SK-N-SH (cell line): ENCODE data around the gene GRAMD2A. TPM values are rescaled to one million over a fixed set of nuclear protein-coding genes. Genes with fewer than 3 reads are reported as not detected.

Experiments used
- CTCF ChIA-PET: fragments of 300-600, 350-600 bp; formaldehyde crosslinking; extraction: SDS; loops from one replicate; lab custom pipeline; 2021; lab: Yijun Ruan, JAX
- POLR2A ChIA-PET: fragments of 350-600 bp; sonication (Branson Sonifier 250); formaldehyde crosslinking; extraction: SDS; loops from one replicate; lab custom pipeline; 2020; ENCODE audit warnings: antibody characterized with exemption, inconsistent platforms; lab: Yijun Ruan, JAX
- DNase-seq: peaks from one replicate; pipeline ENCODE4 v3.0.0; 2012
- H2AFZ ChIP-seq: fragments of 200-600 bp; sonication (generic); 2 replicates; pipeline ENCODE4 v1.8.1; 2016; ENCODE audit warnings: antibody characterized with exemption, mild to moderate bottlenecking, low read depth
- H3F3A ChIP-seq: fragments of 200-600 bp; sonication (generic); replicated peaks from 2 replicates; pipeline ENCODE3; 2016; ENCODE audit warnings: antibody characterized with exemption, mild to moderate bottlenecking; ENCODE audit not compliant: insufficient read depth
- H3K27ac ChIP-seq, 2 experiments: fragments of 200-500 bp in 1 of 2; fragments of 200-600 bp in 1 of 2; sonication (Bioruptor generic) in 1 of 2; sonication (generic), shearing (Covaris generic) in 1 of 2; 2 replicates each; pipeline versions ENCODE4 v1.5.1 to v1.6.1; 2014 to 2016; ENCODE audit warnings: low read depth in 2 of 2, inconsistent platforms in 1 of 2, low read length in 1 of 2, mild to moderate bottlenecking in 1 of 2, mixed read lengths in 1 of 2
- H3K27me3 ChIP-seq: fragments of 200-600 bp; sonication (generic), shearing (Covaris generic); 2 replicates; pipeline ENCODE4 v1.6.1; 2016; ENCODE audit warnings: mixed run types; ENCODE audit not compliant: insufficient read depth
- H3K36me3 ChIP-seq, 2 experiments: fragments of 200-500 bp in 1 of 2; fragments of 200-600 bp in 1 of 2; sonication (Bioruptor generic) in 1 of 2; sonication (generic) in 1 of 2; replicated peaks in 1 of 2; 2 replicates each; pipeline versions ENCODE3 to v1.5.1; 2014 to 2016; ENCODE audit warnings: low read length in 1 of 2, mild to moderate bottlenecking in 1 of 2; ENCODE audit not compliant: insufficient read depth in 2 of 2, control insufficient read depth in 1 of 2
- H3K4me1 ChIP-seq, 2 experiments: fragments of 200-500 bp in 1 of 2; fragments of 200-600 bp in 1 of 2; sonication (Bioruptor generic) in 1 of 2; sonication (generic), shearing (Covaris generic) in 1 of 2; 2 replicates each; pipeline versions ENCODE4 v1.5.1 to v1.6.1; 2014 to 2016; ENCODE audit warnings: low read depth in 1 of 2, low read length in 1 of 2, mixed run types in 1 of 2; ENCODE audit not compliant: insufficient read depth in 2 of 2, control insufficient read depth in 1 of 2
- H3K4me2 ChIP-seq: fragments of 200-600 bp; sonication (generic), shearing (Covaris generic); 2 replicates; pipeline ENCODE4 v1.6.1; 2017; ENCODE audit warnings: mixed run types
- H3K4me3 ChIP-seq, 2 experiments: fragments of 200-500 bp in 1 of 2; fragments of 200-600 bp in 1 of 2; sonication (Bioruptor generic) in 1 of 2; sonication (generic), shearing (Covaris generic) in 1 of 2; 2 replicates each; pipeline versions ENCODE4 v1.5.1 to v1.8.1; 2014 to 2016; ENCODE audit warnings: low read depth in 2 of 2, inconsistent platforms in 1 of 2, low read length in 1 of 2, mild to moderate bottlenecking in 1 of 2, mixed read lengths in 1 of 2, moderate library complexity in 1 of 2
- H3K79me2 ChIP-seq: fragments of 200-600 bp; sonication (generic); 2 replicates; pipeline ENCODE4 v1.8.1; 2017; ENCODE audit warnings: mild to moderate bottlenecking; ENCODE audit not compliant: insufficient read depth
- H3K9ac ChIP-seq: fragments of 200-600 bp; sonication (generic); 2 replicates; pipeline ENCODE4 v1.6.1; 2017; ENCODE audit warnings: mixed run types
- H3K9me2 ChIP-seq: fragments of 200-600 bp; sonication (generic); 2 replicates; pipeline ENCODE4 v1.6.1; 2017; ENCODE audit warnings: mixed run types
- H3K9me3 ChIP-seq: fragments of 200-600 bp; sonication (generic); 2 replicates; pipeline ENCODE4 v1.6.1; 2017; ENCODE audit warnings: mixed run types, mild to moderate bottlenecking, moderate library complexity
- H4K20me1 ChIP-seq: fragments of 200-600 bp; sonication (generic); 2 replicates; pipeline ENCODE4 v1.6.1; 2017; ENCODE audit warnings: mild to moderate bottlenecking, mixed run types; ENCODE audit not compliant: insufficient read depth
- CHD2 ChIP-seq: fragments of 150-350 bp; IDR thresholded peaks from 2 replicates; pipeline ENCODE4 v1.6.1; 2018; ENCODE audit warnings: low read length; ENCODE audit not compliant: partially characterized antibody
- ELF1 ChIP-seq: IDR thresholded peaks from 2 replicates; pipeline ENCODE4 v1.4.0; 2012
- EP300 ChIP-seq, 2 experiments: IDR thresholded peaks; 2 replicates each; pipeline versions ENCODE4 v1.4.0 to v1.6.1; 2012; ENCODE audit warnings: borderline replicate concordance in 1 of 2, low read depth in 1 of 2, low read length in 1 of 2
- EZH2phosphoT487 ChIP-seq: fragments of 200-600 bp; sonication (generic); IDR thresholded peaks from 2 replicates; pipeline ENCODE4 v1.6.1; 2017; ENCODE audit warnings: low read depth, mixed run types, mild to moderate bottlenecking, antibody characterized with exemption, moderate library complexity, borderline replicate concordance
- FOXM1 ChIP-seq: IDR thresholded peaks from 2 replicates; pipeline ENCODE4 v1.4.0; 2012; ENCODE audit warnings: low read depth, mild to moderate bottlenecking
- GABPA ChIP-seq: IDR thresholded peaks from 2 replicates; pipeline ENCODE4 v1.4.0; 2012; ENCODE audit warnings: low read depth, mild to moderate bottlenecking
- GATA2 ChIP-seq: sonication (generic); formaldehyde crosslinking; IDR thresholded peaks from 2 replicates; pipeline ENCODE4 v1.5.0; 2020; ENCODE audit warnings: mild to moderate bottlenecking, missing genetic modification reagents
- NFIC ChIP-seq: IDR thresholded peaks from 2 replicates; pipeline ENCODE4 v1.4.0; 2012; ENCODE audit warnings: borderline replicate concordance
- POLR2AphosphoS5 ChIP-seq: IDR thresholded peaks from 2 replicates; pipeline ENCODE4 v1.6.1; 2012; ENCODE audit warnings: low read depth, low read length
- RAD21 ChIP-seq: IDR thresholded peaks from 2 replicates; pipeline ENCODE4 v1.6.1; 2012; ENCODE audit warnings: mild to moderate bottlenecking, low read length
- RFX5 ChIP-seq: IDR thresholded peaks from 2 replicates; pipeline ENCODE4 v1.6.1; 2012; ENCODE audit warnings: mild to moderate bottlenecking, improper control_type of control experiment, low read length
- RXRA ChIP-seq: IDR thresholded peaks from 2 replicates; pipeline ENCODE4 v1.4.0; 2012; ENCODE audit warnings: low read depth, mild to moderate bottlenecking, borderline replicate concordance
- SIN3A ChIP-seq: IDR thresholded peaks from 2 replicates; pipeline ENCODE4 v1.6.1; 2012; ENCODE audit warnings: low read depth, mild to moderate bottlenecking, low read length, moderate library complexity, borderline replicate concordance
- SMC3 ChIP-seq: IDR thresholded peaks from 2 replicates; pipeline ENCODE4 v1.6.1; 2012; ENCODE audit warnings: low read depth, low read length, improper control_type of control experiment
- TAF1 ChIP-seq: IDR thresholded peaks from 2 replicates; pipeline ENCODE4 v1.6.1; 2012; ENCODE audit warnings: low read depth, mild to moderate bottlenecking, low read length, moderate library complexity, borderline replicate concordance
- TCF12 ChIP-seq: IDR thresholded peaks from 2 replicates; pipeline ENCODE4 v1.4.0; 2012
- TEAD4 ChIP-seq: IDR thresholded peaks from 2 replicates; pipeline ENCODE4 v1.4.0; 2012; ENCODE audit warnings: mild to moderate bottlenecking, borderline replicate concordance; ENCODE audit not compliant: insufficient read depth
- YY1 ChIP-seq: IDR thresholded peaks from 2 replicates; pipeline ENCODE4 v1.4.0; 2012; ENCODE audit warnings: low read depth, mild to moderate bottlenecking
- WGBS: methylation state at CpG from one replicate; pipeline ENCODE4 v1.1.6; 2017; ENCODE audit warnings: low lambda C conversion rate; 5-methylcytosine and 5-hydroxymethylcytosine counted together
- polyA plus RNA-seq, 3 experiments: library from polyadenylated mRNA; depleted of rRNA; stranded (reverse); fragments of >200 nt; gene quantifications; 2 replicates each; pipeline ENCODE4 v1.2.3, GENCODE V29; 2012
- TF ChIP-seq, protein P1 (sequence below): IDR thresholded peaks from 2 replicates; pipeline ENCODE4 v1.4.0; 2012; ENCODE audit warnings: low read depth, borderline replicate concordance
- TF ChIP-seq, protein P2 (sequence below): fragments of 200-600 bp; sonication (generic); IDR thresholded peaks from 2 replicates; pipeline ENCODE4 v1.6.1; 2017; ENCODE audit warnings: antibody characterized with exemption, mild to moderate bottlenecking, moderate library complexity
- TF ChIP-seq, protein P3 (sequence below): IDR thresholded peaks from 2 replicates; pipeline ENCODE4 v1.6.1; 2012; ENCODE audit warnings: mild to moderate bottlenecking, low read depth, low read length, moderate library complexity
- TF ChIP-seq, protein P4 (sequence below): IDR thresholded peaks from 2 replicates; pipeline ENCODE4 v1.4.0; 2012; ENCODE audit warnings: low read depth, borderline replicate concordance
- TF ChIP-seq, protein P5 (sequence below): fragments of 150-350 bp; IDR thresholded peaks from 2 replicates; pipeline ENCODE4 v1.6.1; 2016; ENCODE audit warnings: mild to moderate bottlenecking, low read depth, low read length
- TF ChIP-seq, protein P6 (sequence below): IDR thresholded peaks from 2 replicates; pipeline ENCODE4; 2012

Gene GRAMD2A
- polyA plus RNA-seq, 1 of the 3 experiments (the other 2 are of a cell fraction), result 0.10 TPM

DNA sequence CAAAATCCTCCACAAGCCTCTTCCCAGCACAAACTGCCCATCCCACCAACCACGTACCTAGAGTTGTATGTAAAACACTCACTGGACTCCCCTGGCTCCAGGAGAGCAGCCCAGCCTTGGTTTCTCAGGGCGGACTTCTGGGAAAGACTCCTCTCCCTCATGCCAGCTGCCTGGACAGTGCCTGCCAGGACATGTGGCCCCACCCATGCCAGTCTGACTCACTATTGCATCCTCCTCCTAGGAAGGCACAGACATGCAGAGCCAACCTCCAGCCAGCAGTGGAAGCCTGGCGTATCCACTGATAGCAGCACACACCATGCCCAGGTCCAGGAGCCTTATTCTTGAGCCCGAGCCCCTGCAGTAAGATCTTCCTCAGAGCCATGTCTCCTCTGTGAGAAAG lies 24.8 kb upstream of the GRAMD2A start:
- Histone ChIP-seq H2AFZ (no peak overlapping the region), H3K27me3 (no peaks in the 10 kb centered on the region), H3K4me3 (no peak overlapping the region), H3K9me2 (no peaks in the 10 kb centered on the region), H3K36me3 (peaks cover 66 to 68% of the 10 kb centered on the region in 2 experiments), H3F3A (peaks cover 78% of the 10 kb centered on the region), H3K27ac (peak overlapping the region; percentile 54 to 55), H3K9me3 (no peaks in the 10 kb centered on the region), H3K4me1 (peaks cover 43 to 69% of the 10 kb centered on the region in 2 experiments), H4K20me1 (peaks cover 100% of the 10 kb centered on the region), H3K4me2 (peak overlapping the region; percentile 61), H3K79me2 (peaks cover 100% of the 10 kb centered on the region), H3K9ac (no peak overlapping the region)
- ChIA-PET POLR2A (interaction anchor here (0.8 to 4.2 kb wide), 3 partner anchors 8 to 22 kb away, joined by 3 to 28 read pairs (median 6); partner anchors contain the start of gene PKM), CTCF (interaction anchor here (1.8 kb wide), 1 partner anchor 11 kb away, joined by 5 read pairs; no protein-coding TSS in a partner anchor)
- no peak for DNase-seq
- WGBS, result 54% methylated on average over 3 of the region's 4 CpGs
- no peak for TF ChIP-seq RAD21
- TF ChIP-seq, protein P1, sequence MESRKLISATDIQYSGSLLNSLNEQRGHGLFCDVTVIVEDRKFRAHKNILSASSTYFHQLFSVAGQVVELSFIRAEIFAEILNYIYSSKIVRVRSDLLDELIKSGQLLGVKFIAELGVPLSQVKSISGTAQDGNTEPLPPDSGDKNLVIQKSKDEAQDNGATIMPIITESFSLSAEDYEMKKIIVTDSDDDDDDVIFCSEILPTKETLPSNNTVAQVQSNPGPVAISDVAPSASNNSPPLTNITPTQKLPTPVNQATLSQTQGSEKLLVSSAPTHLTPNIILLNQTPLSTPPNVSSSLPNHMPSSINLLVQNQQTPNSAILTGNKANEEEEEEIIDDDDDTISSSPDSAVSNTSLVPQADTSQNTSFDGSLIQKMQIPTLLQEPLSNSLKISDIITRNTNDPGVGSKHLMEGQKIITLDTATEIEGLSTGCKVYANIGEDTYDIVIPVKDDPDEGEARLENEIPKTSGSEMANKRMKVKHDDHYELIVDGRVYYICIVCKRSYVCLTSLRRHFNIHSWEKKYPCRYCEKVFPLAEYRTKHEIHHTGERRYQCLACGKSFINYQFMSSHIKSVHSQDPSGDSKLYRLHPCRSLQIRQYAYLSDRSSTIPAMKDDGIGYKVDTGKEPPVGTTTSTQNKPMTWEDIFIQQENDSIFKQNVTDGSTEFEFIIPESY, result no peak
- TF ChIP-seq RFX5, result no peak
- TF ChIP-seq ELF1, result no peak
- TF ChIP-seq, protein P2, sequence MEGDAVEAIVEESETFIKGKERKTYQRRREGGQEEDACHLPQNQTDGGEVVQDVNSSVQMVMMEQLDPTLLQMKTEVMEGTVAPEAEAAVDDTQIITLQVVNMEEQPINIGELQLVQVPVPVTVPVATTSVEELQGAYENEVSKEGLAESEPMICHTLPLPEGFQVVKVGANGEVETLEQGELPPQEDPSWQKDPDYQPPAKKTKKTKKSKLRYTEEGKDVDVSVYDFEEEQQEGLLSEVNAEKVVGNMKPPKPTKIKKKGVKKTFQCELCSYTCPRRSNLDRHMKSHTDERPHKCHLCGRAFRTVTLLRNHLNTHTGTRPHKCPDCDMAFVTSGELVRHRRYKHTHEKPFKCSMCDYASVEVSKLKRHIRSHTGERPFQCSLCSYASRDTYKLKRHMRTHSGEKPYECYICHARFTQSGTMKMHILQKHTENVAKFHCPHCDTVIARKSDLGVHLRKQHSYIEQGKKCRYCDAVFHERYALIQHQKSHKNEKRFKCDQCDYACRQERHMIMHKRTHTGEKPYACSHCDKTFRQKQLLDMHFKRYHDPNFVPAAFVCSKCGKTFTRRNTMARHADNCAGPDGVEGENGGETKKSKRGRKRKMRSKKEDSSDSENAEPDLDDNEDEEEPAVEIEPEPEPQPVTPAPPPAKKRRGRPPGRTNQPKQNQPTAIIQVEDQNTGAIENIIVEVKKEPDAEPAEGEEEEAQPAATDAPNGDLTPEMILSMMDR, result no peak
- peak; percentile 53; the same call in 1 of the 2 replicates for TF ChIP-seq TCF12
- no peak for TF ChIP-seq SMC3
- TF ChIP-seq TAF1, result no peak
- no peak for TF ChIP-seq RXRA
- TF ChIP-seq, protein P3, sequence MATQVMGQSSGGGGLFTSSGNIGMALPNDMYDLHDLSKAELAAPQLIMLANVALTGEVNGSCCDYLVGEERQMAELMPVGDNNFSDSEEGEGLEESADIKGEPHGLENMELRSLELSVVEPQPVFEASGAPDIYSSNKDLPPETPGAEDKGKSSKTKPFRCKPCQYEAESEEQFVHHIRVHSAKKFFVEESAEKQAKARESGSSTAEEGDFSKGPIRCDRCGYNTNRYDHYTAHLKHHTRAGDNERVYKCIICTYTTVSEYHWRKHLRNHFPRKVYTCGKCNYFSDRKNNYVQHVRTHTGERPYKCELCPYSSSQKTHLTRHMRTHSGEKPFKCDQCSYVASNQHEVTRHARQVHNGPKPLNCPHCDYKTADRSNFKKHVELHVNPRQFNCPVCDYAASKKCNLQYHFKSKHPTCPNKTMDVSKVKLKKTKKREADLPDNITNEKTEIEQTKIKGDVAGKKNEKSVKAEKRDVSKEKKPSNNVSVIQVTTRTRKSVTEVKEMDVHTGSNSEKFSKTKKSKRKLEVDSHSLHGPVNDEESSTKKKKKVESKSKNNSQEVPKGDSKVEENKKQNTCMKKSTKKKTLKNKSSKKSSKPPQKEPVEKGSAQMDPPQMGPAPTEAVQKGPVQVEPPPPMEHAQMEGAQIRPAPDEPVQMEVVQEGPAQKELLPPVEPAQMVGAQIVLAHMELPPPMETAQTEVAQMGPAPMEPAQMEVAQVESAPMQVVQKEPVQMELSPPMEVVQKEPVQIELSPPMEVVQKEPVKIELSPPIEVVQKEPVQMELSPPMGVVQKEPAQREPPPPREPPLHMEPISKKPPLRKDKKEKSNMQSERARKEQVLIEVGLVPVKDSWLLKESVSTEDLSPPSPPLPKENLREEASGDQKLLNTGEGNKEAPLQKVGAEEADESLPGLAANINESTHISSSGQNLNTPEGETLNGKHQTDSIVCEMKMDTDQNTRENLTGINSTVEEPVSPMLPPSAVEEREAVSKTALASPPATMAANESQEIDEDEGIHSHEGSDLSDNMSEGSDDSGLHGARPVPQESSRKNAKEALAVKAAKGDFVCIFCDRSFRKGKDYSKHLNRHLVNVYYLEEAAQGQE, result no peak
- TF ChIP-seq, protein P4, sequence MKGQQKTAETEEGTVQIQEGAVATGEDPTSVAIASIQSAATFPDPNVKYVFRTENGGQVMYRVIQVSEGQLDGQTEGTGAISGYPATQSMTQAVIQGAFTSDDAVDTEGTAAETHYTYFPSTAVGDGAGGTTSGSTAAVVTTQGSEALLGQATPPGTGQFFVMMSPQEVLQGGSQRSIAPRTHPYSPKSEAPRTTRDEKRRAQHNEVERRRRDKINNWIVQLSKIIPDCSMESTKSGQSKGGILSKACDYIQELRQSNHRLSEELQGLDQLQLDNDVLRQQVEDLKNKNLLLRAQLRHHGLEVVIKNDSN, result no peak
- peak; percentile 40; the same call in 1 of the 2 replicates for TF ChIP-seq POLR2AphosphoS5
- TF ChIP-seq GATA2 (CRISPR knock-in tag), result no peak
- no peak for TF ChIP-seq FOXM1
- TF ChIP-seq GABPA, result no peak
- TF ChIP-seq, protein P5, sequence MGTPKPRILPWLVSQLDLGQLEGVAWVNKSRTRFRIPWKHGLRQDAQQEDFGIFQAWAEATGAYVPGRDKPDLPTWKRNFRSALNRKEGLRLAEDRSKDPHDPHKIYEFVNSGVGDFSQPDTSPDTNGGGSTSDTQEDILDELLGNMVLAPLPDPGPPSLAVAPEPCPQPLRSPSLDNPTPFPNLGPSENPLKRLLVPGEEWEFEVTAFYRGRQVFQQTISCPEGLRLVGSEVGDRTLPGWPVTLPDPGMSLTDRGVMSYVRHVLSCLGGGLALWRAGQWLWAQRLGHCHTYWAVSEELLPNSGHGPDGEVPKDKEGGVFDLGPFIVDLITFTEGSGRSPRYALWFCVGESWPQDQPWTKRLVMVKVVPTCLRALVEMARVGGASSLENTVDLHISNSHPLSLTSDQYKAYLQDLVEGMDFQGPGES, result no peak
- no peak for TF ChIP-seq EP300 (IDR thresholded peaks at IDR 0.05; ENCODE audit: borderline replicate concordance in 1 of 2, low read depth in 1 of 2, low read length in 1 of 2)
- TF ChIP-seq TEAD4, result no peak
- TF ChIP-seq, protein P6, sequence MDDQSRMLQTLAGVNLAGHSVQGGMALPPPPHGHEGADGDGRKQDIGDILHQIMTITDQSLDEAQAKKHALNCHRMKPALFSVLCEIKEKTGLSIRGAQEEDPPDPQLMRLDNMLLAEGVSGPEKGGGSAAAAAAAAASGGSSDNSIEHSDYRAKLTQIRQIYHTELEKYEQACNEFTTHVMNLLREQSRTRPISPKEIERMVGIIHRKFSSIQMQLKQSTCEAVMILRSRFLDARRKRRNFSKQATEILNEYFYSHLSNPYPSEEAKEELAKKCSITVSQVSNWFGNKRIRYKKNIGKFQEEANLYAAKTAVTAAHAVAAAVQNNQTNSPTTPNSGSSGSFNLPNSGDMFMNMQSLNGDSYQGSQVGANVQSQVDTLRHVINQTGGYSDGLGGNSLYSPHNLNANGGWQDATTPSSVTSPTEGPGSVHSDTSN, result no peak
- no peak; the same call in 1 of the 2 replicates for TF ChIP-seq NFIC
- TF ChIP-seq EZH2phosphoT487, result no peak
- TF ChIP-seq CHD2, result no peak
- TF ChIP-seq SIN3A, result 0 out of 2 replicates have a peak, but pooled peaks have one; percentile 52
- TF ChIP-seq YY1, result no peak
